ENCODE data around the gene CEBPG. TPM values are rescaled to one million over a fixed set of nuclear protein-coding genes. Genes with fewer than 3 reads are reported as not detected.

The CEBPG gene
- polyA plus RNA-seq, 4 donors, result 20.7 to 23.7 (median 23.2) TPM

DNA sequence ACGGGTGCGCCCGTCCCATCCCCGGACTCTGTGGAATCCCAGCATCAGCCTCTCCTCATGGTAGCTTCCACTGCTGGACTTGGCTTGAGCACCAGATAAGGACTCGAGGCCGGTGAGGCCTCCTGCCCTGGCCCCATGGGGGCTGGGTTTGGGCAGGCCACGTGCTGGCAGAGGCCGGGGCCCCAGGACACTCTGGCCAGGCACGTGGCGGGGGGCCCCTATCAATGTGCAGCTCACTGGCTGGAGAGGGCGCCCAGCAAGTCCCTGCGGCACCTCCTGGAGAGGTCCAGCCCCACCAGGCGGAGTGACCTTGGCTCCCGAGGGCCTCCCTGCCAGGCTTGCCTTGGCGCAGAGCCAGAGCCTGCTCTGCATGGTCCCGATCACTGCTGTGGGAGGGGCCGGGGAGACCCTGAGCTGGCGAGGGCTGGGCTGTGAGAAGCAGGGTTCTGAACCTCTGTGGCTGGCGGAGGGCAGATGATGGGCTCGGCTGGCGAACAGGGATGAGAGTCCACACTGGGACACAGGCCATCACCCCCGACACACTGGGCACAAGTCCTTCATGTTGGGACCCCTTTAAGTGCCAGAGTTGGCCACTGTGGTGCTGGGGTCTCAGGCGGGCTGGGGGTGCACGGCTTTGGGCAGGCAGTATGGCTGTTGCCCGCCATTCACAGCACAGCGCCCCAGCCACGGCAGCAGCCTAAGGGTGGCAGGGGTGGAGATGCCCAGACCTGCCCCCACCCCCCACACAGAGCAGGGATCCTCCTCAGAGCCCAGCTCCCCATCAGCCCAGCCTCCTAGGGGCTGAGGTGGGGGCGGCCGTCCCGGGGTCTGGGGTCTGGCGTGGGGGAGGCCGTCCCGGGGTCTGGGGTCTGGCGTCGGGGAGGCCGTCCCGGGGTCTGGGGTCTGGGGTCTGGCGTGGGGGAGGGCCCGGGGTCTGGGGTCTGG, 19.1 kb downstream of the CEBPG start:
- DNase-seq (ENCODE audit: low read depth in 4 of 4, low spot score in 2 of 4), result no peak

DNA sequence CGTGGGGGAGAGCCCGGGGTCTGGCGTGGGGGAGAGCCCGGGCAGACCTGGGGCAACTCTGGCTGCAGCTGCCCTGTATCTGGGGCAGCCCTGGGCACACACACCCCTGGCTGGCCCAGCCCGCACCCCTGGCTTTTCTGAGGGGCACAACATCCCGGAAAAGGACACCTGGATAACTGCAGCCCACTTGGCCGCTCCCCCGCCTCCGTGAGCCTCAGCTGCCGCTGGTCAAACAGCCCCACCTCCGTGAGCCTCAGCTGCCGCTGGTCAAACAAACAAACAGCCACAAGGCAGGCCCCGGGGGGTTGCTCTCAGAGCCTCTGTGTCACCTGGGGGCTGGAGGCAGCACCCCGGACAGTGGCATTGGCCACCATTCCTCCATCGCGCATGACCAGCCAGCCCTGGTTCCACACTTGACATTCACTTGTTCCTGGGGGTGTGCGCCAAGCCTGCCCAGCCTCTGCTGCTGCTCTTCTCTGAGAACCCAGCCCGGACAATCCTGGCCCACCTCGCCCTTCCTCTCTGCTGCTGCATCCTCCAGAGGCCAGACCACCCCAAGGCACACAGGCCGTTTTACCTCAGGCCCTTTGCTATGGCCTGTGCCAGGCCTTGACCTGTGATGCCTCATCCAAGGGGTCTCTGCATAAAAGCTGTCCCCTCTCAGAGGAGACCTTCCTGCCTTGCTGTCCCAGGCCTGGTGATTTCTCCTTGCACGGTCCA, 19.9 kb downstream of the CEBPG start:
- no peak for DNase-seq (ENCODE audit: low read depth in 4 of 4, low spot score in 2 of 4)

DNA sequence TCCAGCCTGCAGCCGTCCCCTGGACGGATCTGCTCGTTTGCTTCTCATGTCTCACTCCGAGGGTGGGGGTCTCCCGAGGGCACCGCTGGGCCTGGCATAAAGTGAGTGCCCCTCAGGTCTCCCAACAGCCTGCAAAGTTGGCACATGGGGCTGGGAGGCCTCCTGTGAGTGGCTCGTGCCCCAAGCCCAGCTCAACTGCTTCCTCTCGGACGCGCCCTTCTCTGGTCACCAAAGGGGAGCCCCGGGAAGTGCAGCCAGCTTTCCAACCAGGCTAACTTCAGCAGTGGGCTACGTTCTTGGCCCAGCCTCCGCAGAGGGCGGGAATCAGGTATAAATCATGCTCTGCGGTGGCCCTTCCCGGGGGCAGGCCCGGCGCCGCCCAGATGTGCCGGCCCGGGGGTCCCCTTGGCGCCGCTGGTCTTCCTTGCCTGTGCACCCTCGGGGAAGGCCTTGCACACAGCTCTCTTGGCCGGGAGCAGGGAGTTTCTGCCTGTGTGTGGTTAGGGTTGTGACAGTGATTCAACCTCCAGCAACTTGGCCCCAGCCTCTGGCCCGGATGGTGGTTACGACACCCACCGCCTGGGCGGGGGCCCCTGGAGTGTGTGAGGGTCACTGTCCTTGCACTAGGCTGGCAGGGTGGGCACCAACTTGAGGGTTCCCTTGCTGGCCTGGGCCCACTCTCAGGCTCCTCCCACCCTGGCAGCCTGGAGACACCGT, 20.7 kb downstream of the CEBPG start:
- DNase-seq (ENCODE audit: low read depth in 4 of 4, low spot score in 2 of 4), result no peak

DNA sequence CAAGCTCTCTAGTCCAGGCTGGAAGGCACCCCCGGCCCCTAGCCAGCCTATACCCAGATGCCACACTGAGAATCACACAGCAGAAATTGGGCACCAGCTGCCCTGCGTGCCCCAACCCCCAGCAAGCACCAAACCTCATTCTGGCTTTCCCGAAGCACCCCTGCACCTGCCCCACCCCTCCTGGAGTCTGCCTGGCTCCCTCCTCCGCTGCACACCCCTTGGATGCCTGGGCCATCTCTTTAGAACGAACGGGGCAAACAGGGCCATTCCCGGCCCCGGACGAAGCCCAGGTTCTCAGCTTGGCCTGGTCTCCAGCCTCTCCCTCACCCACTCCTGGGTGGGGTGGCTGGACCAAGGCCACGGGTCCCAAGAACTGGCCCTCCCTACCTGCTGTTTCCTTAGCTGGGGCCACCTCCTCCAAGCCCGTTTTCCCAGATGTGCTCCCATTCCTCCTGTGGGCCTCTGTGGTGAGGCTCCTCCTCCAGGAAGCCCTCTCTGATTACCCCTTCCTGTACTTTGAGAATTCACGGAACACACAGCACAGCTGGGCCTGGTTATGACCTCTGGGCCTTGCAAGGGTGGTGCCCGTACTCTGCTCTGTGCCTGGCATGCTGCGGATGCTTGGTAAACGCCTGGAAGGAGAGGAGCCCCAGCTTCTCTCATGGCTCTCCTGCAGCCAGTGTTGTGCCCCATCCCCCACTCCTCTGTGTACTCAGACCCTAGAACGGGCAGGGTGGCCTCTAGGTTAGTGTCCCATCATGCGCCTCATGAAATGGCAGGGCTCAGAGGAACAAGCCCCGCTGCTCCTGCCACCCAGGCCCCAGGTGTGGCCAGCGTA, 21.4 kb downstream of the CEBPG start:
- no peak for DNase-seq (ENCODE audit: low read depth in 4 of 4, low spot score in 2 of 4)

DNA sequence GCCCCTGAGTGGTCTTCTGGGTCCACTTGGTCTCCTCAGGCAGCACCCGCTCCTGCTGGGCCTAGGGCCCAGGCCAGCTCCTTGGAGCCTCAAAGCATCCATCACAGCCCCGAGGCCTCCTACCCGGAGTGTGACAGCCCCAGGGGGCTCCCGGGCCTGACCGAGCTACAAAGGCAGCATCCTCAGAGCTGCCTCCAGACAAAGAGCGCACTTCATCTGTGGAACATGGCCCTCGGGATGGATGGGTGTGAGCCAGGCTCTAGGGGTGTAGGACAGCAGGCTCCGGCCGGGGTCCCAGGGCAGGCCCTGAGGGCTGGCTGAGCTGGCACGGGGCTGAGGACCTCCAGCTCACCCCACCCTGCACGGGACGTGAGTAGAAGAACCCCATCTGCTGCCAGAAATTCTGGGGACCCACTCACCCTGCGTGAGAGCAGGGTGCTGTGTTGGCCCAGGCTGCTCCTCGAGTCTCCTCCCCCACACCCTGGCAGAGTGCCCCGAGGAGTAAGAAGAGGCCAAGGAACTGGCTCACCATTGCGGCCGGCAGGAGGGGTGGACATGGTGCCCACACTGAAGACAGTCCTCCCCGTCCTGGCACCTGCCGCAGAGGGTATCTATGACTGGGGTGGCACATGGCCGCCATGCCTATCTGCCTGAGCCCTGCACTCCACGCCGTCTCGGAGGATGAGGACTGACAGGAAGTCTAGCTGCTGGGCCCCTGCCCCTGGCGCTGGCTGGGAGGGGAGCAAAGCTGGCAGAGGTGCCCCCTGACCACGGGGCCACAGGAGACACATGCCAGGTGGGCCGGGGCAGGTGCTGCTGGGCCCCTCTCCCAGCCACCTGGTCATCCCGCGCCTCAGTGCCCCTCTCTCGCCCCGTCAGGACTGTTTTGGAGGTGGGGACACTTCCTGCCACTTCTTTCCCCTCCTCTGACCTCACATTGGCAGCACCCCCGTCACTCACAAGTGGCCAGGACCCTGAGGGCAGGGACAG, 22.3 kb downstream of the CEBPG start:
- no peak for DNase-seq (ENCODE audit: low read depth in 4 of 4, low spot score in 2 of 4)

DNA sequence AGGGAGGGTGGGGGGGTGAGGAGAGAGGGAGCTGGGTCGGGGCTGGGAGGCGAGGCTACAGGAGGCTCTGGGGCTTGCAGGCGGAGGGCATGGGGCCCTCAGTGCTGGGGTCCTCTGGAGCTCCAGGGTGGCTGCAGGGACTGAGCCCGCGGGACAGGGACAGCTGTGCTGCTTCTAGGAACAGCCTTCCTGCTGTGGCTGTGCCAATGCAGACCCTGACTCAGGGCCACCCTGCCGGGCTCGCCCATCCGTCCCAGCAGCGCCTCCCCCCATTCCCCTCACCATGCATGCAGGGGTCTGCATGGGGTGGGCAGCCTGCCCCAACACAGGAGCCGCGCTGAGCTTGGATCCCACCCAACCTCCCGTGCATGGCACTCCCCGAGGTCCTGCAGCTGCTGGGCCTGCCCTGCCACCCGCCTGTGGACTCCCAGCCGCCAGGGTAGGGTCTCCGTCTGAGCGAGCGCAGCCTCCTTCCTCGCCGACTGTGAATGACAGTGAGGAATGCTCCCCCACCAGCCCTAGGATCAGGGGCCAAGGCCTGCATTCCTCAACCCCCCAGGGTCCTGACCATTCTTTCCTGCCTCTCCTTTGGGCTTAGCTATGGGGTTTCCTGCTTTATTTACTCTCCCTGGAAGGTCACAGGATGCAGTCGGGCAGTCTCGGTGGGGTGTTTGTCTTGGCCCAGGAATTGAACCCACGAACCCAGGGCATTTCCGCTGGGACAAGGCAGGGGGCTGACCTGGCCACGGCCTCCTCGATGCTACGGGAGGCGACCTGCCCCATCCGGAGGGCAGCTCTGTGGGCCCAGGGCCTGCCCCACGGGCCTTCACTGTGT, 23.4 kb downstream of the CEBPG start:
- DNase-seq (ENCODE audit: low read depth in 4 of 4, low spot score in 2 of 4), result no peak

DNA sequence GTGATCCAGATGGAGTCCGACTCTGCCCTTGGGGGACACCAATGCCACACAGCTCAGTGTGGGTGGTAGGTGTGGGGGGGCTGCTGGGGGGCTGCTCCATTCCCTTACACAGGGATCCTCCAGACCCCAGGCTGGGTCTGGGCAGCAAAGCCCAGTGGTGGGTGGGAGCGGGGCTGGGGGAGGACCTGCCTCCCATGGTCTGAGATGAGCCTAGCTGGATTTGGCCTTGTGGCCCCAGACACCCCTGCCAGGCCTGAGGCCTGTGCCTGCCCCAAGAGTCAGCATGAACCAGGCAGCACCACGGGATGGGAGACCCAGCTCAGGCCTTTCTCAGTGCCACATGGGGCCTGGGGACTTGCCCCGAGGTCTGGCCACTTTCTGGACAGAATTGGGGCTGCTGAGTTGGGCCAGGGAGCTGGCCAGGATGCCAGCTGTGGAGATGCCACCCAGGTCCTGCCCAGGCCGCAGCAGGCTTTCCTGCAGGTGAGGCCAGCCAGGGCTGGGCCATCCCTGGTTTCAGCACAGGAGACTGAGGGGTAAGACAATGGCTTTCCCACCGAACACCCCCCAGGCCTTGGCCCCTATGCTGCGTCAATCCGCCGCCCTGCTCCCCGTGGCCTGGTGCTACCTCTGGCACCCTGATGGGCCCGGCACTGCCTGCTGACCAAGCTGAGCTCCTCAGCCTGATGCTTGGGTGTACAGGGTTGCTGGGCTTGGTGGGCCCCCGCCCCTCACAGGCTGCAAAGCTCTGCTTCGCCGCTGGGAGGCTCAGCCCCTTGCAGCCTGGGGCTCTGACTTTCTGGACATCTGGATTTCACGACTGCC, 24.2 kb downstream of the CEBPG start:
- DNase-seq (ENCODE audit: low read depth in 4 of 4, low spot score in 2 of 4), result no peak

DNA sequence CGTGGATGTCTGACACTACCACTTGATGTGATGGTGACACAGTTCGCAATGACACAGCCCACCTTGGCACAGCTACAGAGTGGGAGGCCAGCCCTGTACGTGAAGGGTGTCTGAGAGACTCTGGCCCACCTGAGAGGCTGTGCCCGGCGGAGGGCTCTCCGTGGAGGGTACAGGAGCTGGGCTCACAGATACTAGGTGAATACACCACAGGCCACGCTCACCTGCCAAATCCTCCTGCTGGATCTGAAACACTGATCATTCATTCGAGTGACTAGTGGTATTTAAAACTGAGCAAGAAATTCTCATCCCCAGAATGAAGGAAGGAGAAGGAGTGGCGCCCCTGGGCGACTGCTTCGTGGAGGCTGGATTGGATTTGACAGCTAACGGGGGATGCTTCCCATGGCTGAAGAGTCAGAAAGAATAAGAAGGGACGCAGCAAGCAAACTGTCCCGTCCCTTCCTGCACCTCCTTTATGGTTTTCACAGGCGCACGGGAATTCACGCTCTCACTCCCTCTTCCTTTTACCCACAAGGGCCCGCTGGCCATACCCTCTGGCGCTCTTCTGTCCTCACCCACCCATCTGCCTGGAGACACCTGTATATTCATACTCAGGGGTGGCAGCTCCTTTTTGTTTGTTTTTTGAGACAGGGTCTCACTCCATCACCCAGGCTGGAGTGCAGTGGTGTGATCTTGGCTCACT, 25.0 kb downstream of the CEBPG start:
- no peak for DNase-seq (ENCODE audit: low read depth in 4 of 4, low spot score in 2 of 4)

DNA sequence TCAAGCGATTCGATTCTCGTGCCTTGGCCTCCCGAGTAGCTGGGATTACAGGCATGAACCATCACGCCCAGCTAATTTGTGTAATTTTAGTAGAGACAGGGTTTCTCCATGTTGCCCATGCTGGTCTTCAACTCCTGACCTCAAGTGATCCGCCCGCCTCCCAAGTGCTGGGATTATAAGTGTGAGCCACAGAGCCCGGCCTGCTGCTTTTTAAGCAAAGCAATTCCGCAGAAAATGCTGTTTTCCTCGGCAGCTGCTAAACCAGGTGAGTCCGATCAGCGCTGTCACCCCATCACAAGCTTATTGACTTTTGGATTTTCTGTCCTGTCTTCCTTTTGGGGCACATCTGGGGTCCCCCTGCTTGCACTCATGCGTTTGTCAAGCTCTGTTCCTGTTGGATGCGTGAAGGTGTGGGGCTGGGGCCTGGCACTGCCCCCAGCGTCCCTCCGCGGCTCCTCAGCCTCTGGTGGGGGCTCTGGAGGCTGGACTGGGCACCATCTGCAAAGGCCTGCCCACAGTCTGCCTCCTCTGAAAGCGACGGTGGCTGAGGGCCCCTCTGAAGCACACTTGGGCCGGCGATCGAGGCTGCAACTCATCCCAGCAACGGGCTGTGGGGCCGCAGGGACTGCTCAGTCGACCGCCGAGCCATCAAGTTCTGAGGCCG, 25.7 kb downstream of the CEBPG start:
- DNase-seq (ENCODE audit: low read depth in 4 of 4, low spot score in 2 of 4), result no peak

DNA sequence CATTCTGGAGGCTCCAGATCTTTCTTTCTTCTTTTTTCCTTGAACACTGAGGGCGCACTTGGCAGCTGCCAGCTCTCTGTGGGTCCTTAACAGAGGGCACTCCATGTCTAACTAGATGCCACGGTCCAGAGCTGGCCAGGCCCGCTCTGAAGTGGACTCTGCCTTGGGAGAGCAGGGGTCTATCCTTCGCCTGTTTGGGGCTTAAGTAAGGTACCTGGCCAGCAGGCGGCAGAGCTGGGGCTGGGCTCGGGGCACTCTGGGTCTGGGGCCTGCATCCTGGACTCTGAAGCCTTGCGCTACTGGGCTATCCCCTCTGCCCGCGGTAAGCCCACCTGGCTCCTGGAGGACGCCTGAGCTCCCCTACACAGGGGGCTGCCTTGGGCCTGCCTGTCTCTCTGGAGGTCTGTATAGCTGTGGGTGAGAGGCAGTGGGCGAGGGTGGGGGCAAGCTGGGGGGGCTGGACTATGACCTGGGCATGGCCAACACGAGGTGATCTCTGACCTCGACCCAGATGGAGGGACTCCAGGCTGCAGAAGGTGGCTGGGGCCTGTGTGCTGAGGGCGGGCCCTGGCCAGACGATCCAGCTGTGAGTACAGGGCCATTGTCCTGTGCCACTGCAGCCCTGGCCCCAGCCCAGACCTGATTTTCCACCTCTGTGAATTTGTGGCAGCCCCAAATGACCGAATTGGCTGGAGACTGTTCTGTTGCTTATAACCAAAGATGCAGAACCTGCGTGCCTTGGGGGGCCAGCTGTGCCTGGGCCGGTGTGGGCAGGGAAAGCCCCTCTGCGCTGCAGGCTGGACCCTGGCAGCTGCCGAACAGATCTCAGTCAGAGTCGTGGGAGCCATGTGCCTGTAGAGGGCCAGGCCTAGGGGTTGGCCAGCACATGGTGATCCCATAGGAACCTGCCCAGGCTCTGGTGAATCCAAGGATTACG, 26.5 kb downstream of the CEBPG start:
- no peak for DNase-seq (ENCODE audit: low read depth in 4 of 4, low spot score in 2 of 4)

DNA sequence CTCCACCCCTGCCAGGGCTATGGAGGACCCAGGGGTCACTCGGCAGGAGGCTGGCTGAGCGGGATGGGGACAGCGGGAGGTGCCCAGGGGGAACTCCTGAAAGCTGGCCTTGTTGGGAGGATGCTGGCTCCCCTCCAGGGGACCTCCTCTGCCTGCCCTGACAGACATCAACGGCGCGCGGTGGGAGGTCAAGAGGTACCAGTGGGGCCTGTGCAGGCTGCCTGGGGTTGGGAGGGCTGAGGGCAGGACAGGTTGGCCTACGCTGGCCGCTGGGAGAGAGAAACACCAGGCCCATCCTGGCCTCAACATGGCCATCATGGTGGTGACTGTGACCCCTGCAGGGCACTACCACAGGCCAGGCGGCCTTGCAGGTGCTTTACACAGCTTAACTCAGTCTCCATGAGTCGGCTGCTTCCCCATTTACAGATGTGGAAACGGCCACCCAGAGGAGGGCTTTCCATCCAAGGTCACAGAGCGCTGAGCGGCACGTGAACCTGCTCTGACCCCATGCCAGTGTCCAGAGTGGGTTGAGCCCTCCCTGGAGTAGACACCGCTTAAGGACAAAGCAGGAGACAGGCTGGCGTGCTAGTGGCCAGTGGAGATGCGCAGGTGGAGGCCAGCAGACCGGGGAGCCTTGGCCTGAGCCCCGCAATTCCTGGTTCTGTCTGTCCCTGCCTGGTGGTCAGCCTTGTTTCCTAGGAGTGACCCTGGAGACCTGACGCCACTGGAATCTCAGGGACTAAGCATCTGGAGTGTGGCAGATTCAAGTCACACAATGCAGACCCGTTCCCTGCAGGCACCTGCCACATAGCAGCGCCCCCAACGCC, 27.6 kb downstream of the CEBPG start:
- DNase-seq (ENCODE audit: low read depth in 4 of 4, low spot score in 2 of 4), result no peak

DNA sequence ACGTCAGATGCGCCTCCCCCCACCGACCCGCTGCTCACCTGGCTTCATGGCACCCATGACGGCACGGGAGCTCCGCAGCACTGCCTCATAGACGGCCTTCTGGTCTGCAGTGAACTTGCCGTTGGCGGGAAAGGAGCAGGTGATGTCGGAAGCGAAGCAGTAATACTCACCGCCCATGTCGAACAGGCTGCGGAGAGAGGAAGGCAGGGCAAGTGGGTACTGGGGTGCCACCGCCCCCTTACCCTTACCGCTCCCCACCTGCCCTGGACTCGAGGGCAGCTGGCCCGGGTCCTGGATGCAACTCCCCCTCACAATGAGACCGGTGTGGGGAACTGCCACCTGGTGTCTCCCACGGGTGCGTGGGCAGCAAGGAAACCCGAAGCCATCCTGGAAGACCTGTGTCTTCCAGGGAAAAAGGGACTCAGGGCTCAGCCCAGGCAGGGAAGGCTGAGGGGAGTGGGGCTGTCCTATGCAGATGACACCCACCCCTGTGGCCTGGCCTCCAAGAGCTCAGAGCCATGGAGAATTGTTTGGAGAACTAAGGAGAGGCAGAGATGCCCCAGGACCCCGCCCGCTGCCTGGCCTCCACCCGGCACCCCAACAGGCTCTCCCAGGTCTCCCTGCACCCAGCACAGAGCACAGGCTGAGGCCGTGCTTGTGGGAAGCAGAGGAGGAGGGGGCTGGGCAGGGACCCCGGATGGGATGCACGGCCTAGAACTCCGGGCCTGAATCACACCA, 28.3 kb downstream of the CEBPG start:
- no peak for DNase-seq (ENCODE audit: low read depth in 4 of 4, low spot score in 2 of 4)

DNA sequence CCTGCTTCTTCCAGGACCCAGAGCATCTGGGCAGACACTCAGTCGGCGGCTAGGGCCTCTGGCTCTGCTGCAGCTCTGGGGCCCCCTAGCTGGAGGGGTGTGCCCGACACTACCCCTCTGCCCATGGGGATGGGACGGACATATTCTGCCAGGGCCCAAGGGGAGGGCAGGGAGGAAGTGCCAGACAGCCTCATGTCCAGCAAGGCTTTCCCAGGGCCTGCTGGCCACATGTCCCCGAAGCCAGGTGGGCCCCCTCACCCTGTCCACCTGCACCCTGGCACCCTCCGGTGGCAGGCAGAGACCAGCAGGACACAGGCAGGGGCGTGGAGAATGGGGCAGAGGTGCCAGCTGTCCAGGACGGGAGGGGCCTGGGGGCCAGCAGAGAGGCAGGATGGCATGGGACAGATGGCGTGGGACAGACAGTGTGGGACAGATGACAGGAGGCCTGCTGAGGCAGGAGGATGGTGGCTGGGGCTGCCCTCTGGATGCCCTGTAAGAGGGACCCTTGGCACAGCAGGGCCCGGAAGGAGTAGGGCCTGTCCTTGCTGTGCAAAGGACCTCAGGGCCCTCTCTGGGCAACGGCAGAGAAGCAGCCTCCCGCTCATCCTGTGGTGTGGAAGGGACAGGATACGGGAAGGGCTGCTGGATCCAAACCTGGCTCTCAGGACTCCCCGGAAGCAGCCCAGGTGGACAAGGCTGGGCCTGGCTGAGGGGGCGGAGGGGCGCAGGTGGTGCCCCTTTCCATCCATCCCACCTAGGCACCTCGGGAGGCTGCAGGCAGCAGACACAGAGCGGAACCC, 29.1 kb downstream of the CEBPG start:
- no peak for DNase-seq (ENCODE audit: low read depth in 4 of 4, low spot score in 2 of 4)
